T-helper 17 cell (primary cell): ENCODE data around the gene AVPR2. TPM values are rescaled to one million over a fixed set of nuclear protein-coding genes. Genes with fewer than 3 reads are reported as not detected.
A peak's percentile ranks its signal among the peaks of the same experiment; 100 is the strongest.

ENCODE experiments used
- ATAC-seq: fragments of 150-1000 bp; cut with Tn5 transposase; 2 replicates; pipeline ENCODE4 v1.10.0; 2021; ENCODE audit warnings: mild to moderate bottlenecking, moderate library complexity
- DNase-seq, 3 donors: peaks; one replicate each; pipeline versions ENCODE4 v3.0.0 to v3.0.0-alpha.2; 2020 to 2021
- H3K9me3 ChIP-seq: one replicate; pipeline ENCODE4 v1.7.0; 2013; ENCODE audit warnings: low read length, mild to moderate bottlenecking; ENCODE audit not compliant: control insufficient read depth, poor library complexity, severe bottlenecking
- H3K27ac Mint-ChIP-seq: one replicate; pipeline ENCODE4 v1.8.0; 2022; ENCODE audit warnings: mild to moderate bottlenecking, moderate library complexity, mixed read lengths
- H3K27me3 Mint-ChIP-seq: one replicate; pipeline ENCODE4 v1.8.0; 2022; ENCODE audit warnings: mixed read lengths
- H3K36me3 Mint-ChIP-seq: one replicate; pipeline ENCODE4 v1.8.0; 2022; ENCODE audit warnings: low read depth, mixed read lengths
- H3K4me1 Mint-ChIP-seq: one replicate; pipeline ENCODE4 v1.8.0; 2022; ENCODE audit warnings: mild to moderate bottlenecking, mixed read lengths
- H3K4me3 Mint-ChIP-seq: one replicate; pipeline ENCODE4 v1.8.0; 2022; ENCODE audit warnings: mild to moderate bottlenecking, moderate library complexity, mixed read lengths
- total RNA-seq, 4 donors: library from RNA in 2 of 4; stranded (reverse) in 2 of 4; gene quantifications; one replicate each; pipeline ENCODE4 v1.2.3 and lab custom pipeline; 2022 to 2026

Gene AVPR2
- total RNA-seq, 2 donors from 2014 or later: not detected

DNA sequence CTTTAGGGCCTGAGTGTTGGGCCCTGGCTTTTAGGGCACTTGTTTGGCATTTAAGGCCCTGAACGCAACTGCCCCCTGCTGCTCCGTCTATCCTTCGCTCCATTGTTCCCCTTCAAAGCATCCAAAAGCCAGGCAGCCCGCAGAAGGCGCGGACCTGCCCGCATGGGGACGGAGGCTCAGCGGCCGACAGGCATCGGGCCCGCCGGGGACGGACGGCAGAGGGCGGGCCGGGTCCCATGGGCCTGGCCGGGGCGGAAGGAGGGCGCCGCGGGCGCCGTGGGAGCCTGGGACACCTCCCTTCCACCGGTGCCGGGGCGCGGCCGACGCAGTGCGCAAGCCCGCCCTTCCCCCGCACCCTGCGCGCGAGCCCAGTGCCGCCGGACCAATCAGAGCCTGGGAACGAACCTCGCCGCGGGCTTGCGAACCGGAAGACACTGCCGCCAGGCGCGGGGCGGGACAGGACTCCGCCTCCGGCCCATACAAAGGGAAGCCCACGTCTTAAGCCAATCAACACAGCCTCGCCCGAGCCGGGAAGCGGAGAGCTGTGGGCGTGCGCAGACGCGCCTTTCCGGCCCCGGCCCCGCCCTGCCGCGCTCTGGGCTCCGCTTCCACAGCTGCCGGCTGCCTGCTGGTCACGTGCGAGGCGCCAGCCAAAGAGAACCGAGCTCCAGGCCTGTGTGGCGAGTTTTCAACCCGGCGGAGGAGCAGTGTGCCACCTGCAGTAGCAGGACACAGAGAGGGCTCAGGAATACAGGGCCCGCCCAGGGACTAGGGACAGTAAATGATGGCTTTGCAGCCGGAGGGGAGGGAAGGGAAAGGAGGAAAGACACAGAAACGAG lies 23.7 kb downstream of the AVPR2 start:
- DNase-seq: peak; percentile 83 to 90 (median 84)
- Mint-ChIP-seq H3K27me3 (no peaks in the 10 kb centered on the region), H3K4me1 (peaks cover 19% of the 10 kb centered on the region), H3K4me3 (peak overlapping the region; percentile 92), H3K36me3 (no peaks in the 10 kb centered on the region), H3K27ac (peak overlapping the region; percentile 95)
- peak; percentile 79 for ATAC-seq
- no peaks in the 10 kb centered on the region for H3K9me3 ChIP-seq

DNA sequence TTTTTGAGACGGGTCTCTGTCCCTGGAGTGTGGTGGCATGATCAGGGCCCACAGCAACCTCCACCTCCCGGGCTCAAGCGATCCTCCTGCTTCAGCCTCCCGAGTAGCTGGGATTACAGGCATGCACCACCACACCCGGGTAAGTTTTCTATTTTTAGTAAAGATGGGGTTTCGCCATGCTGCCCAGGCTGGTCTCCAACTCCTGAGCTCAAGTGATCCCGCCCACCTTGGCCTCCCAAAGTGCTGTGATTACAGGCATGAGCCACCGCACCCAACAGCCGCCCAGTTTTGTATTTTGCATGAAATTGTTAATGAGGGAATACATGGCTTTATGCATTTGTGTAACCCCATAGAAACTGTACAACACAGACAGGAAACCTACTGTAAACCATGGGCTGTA lies 24.4 kb downstream of the AVPR2 start:
- no peaks in the 10 kb centered on the region for H3K9me3 ChIP-seq
- ATAC-seq (no peak), DNase-seq (no peak)
- Mint-ChIP-seq H3K36me3 (no peaks in the 10 kb centered on the region), H3K4me1 (peaks cover 15% of the 10 kb centered on the region), H3K27ac (peak overlapping the region; percentile 95), H3K4me3 (peak overlapping the region; percentile 55), H3K27me3 (no peaks in the 10 kb centered on the region)

DNA sequence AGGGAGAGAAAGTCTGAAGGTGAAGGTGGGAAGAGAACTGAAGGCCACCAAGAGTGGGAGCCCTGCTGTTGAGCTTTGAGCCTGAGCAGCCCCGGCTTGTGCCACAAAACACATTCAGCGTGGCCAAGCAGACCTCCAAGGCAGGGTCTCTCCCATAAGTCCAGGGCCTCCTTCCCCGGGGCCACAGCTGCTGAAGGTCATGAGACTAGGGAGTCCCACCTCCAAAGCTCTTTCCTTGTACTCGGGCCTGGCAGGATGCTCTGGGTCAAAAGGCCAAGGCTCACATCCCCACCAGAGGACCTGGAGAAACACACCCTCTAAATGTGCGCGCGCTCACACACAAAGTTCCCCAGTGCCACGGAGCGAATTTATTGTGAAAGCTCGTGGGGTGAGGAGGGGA lies 25.1 kb downstream of the AVPR2 start:
- Mint-ChIP-seq H3K27ac (no peak overlapping the region), H3K36me3 (no peaks in the 10 kb centered on the region), H3K4me1 (peaks cover 12% of the 10 kb centered on the region)

DNA sequence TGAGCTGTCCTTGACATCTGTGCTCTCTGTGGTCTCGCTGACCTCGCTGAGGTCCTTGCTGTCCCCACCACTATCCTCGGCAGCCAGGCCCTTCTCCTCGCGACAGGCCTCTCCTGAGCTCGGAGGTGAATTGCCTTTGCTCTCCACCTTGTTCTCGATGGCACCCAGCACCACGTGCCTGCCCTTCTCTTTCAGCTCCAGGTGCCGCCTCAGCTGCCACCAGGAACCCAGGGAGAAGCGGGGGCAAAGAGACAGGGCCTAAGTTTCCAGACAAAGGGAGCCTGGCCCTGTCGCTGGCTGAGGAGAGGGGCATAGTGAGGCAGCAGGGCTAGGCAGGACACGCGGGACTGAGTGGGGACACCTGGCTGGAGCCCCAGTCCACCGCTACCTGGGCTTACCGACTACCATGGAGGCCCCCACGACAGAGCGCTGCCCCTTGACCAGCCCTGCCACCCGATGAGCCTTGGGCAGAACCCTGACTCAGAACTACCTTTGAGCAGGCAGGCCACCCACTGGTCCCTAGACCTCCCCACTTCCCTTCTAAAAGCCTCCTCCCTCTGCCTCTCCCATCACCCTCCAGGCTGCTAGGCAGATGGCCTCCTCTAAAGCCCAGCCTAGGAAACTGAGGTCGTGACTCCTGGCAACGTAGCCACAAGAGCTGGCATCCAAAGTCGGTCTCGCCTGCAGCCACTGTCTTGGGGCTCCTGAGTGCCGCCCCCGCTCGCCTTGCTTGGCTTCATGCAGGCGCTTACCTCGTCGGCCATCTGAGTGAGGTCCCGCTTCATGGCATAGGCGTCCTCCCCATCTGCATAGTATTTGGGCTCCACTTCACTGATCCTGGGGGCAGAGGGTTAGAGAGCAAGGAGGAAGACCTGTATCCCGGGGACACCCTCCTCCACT lies 25.8 kb downstream of the AVPR2 start:
- Mint-ChIP-seq H3K27me3 (no peaks in the 10 kb centered on the region), H3K27ac (no peak overlapping the region), H3K36me3 (no peaks in the 10 kb centered on the region), H3K4me3 (no peak overlapping the region), H3K4me1 (peaks cover 10% of the 10 kb centered on the region)
- no peaks in the 10 kb centered on the region for H3K9me3 ChIP-seq
- ATAC-seq (no peak), DNase-seq (no peak)

More for the DNA sequence above, 25.1 kb downstream of the AVPR2 start:
- Mint-ChIP-seq H3K27me3 (no peaks in the 10 kb centered on the region), H3K4me3 (no peak overlapping the region)
- H3K9me3 ChIP-seq: no peaks in the 10 kb centered on the region
- ATAC-seq (no peak), DNase-seq (no peak)

DNA sequence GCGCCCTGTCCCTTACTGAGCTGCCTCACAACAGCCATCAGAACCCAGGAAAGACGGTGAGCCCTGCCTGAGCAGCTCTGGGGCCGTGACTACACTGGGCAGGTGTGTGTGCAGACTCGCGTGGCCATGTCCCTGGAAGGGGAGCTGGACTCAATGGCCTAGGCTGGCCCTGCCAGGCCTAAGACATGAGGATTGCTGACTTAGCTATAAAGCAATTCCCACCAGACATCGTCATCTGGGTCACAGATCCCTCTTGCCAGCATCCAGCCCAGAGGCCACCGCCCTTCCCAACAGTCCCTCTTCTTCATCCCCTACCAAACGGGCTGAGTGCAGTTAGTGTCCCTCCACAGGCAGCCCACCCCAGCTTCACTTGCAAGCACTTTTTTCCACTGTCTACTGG lies 26.7 kb downstream of the AVPR2 start:
- H3K4me1 Mint-ChIP-seq: peaks cover 10% of the 10 kb centered on the region
- H3K36me3 Mint-ChIP-seq: no peaks in the 10 kb centered on the region
- H3K27me3 Mint-ChIP-seq: no peaks in the 10 kb centered on the region
- no peak for DNase-seq
- no peak for ATAC-seq
- no peaks in the 10 kb centered on the region for H3K9me3 ChIP-seq
- H3K4me3 Mint-ChIP-seq: no peak overlapping the region
- H3K27ac Mint-ChIP-seq: peak overlapping the region; percentile 74

DNA sequence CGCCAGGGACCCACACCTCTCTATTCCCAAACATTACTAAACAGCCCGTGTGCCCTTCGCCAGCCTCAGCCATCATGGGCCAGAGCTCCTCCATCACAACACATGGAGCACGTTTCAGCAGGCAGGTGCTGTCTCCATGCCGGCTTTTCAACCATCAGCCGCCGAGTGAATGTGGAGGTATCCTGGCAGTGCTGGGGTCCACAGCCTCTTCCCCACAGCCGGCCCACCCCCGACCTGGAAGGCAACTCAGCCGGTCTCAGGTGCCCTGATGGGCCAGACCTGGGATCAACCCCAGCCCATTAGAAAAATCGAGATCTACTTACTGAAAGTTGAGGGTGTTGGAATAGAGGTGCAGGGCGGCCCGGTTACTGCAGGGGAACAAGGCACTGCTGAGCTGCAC lies 27.3 kb downstream of the AVPR2 start:
- H3K4me3 Mint-ChIP-seq: no peak overlapping the region
- H3K4me1 Mint-ChIP-seq: peaks cover 12% of the 10 kb centered on the region
- peak overlapping the region; percentile 74 for H3K27ac Mint-ChIP-seq
- H3K27me3 Mint-ChIP-seq: no peaks in the 10 kb centered on the region
- H3K9me3 ChIP-seq: no peaks in the 10 kb centered on the region
- ATAC-seq (no peak), DNase-seq (no peak)
- no peaks in the 10 kb centered on the region for H3K36me3 Mint-ChIP-seq

DNA sequence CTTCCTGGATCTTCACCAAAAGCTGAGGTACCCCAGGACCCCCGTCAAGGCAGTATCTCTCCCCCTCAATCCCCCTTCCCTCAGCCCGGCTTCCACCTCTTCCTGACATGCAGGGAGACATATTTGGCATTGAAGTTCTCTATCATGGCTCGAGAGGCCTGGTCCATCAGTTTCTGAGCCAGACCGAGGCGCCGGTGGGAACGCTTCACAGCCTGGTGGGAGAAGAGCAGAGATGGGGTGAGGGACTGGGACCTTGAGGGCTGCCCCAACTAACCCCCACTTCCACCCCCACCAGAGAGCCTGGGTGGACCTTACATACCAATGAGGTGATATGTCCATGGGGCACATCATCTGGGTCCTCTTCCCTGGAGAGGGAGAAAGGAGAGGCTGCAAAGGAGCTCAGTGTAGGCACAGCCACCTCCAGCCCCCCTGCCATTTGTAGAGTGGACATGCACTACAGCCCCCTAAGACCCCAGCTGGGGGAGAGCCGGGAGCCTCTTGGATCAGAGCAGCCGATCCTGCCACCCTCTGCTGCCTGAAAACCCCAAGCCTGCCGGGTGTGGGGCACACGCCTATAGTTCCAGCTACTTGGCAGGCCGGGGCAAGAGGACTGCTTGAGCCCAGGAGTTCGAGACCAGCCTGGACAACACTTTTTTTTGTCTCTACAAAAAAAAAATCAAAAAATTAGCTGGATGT lies 27.9 kb downstream of the AVPR2 start:
- Mint-ChIP-seq H3K36me3 (no peaks in the 10 kb centered on the region), H3K27ac (no peak overlapping the region), H3K4me1 (peaks cover 10% of the 10 kb centered on the region), H3K27me3 (no peaks in the 10 kb centered on the region), H3K4me3 (no peak overlapping the region)
- DNase-seq (no peak), ATAC-seq (no peak)
- no peaks in the 10 kb centered on the region for H3K9me3 ChIP-seq

DNA sequence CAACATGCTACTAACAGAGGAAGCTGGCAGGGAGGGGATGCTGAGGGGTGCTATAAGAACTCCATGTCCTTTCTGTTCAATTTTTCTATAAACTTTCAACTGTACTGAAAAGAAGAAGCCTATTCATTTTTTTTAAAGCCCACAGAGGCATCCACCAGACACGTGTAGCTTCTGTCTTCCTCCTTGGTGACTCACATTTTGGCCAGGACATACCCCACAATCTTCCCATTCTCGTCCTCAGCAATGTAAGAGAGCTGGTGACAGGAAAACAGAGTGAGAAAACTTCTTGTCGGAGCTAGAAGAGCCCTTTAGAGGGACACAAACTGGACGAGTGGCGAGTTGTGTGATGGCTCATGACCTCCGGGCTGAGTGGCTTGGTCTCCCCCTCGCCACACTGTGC lies 29.3 kb downstream of the AVPR2 start:
- no peaks in the 10 kb centered on the region for H3K9me3 ChIP-seq
- DNase-seq: no peak
- ATAC-seq: no peak
- H3K36me3 Mint-ChIP-seq: no peaks in the 10 kb centered on the region
- H3K27me3 Mint-ChIP-seq: no peaks in the 10 kb centered on the region
- peak overlapping the region; percentile 90 for H3K4me3 Mint-ChIP-seq
- H3K27ac Mint-ChIP-seq: peak overlapping the region; percentile 60
- H3K4me1 Mint-ChIP-seq: peaks cover 7% of the 10 kb centered on the region

DNA sequence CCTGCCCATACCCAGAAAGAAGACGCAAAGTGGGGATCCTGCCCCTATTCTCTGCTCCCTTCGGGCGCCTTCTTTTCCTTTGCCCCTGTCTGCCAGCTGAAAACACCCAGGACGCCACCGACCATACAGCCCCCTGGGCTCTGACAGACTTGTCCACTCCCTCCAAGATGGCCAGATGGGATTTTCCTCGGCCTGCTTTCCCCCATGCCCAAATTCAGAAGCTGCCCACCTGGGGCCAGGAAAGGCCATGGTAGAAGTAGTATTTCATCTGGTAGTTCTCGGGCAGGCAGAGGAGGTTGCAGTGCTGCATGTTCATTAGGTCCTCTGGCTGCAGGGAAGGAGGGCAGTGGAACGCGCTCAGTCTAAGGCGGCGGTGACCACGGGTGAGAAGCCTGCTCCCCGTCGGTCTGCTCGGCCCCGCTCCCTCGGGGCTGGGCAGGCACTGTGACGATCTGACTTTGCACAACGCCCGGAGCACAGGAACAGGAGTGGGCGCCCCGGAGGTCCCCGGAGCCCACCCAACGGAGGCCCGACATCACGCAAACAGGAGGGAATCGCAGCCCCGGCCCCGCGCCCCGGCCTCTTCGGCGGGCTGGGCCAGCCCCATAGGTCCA lies 29.8 kb downstream of the AVPR2 start:
- ATAC-seq (peak; percentile 49), DNase-seq (no peak)
- no peaks in the 10 kb centered on the region for H3K36me3 Mint-ChIP-seq
- peaks cover 7% of the 10 kb centered on the region for H3K4me1 Mint-ChIP-seq
- H3K9me3 ChIP-seq: no peaks in the 10 kb centered on the region
- H3K27ac Mint-ChIP-seq: peak overlapping the region; percentile 60
- H3K27me3 Mint-ChIP-seq: no peaks in the 10 kb centered on the region
- peak overlapping the region; percentile 90 for H3K4me3 Mint-ChIP-seq

DNA sequence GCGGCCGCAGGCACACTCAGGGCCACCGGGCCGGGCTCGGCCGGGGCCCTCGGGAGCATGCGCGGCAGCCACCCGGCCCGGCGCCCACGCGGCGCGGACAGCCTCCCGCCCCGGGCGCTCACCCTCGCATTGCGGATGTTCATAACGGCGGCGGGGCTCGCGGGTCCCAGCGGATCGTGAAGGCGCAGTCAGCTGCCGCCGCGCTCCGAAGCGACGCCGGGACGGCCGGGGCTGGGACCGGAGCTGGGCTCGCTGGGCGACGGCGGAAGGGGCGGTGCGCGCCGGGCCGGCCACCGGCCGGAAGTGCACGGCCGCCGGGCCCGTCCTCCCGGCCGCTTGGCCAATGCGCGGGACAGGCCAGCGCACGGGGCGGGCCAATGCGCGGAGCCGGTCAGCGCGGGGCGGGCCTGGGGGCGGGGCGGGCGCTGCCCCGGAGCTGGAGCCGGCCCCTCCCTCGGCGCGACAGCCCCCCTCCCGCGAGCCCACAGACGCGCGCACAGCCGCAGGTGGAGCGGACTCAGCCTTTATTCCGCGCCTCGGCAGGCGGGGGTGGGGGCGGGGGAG lies 30.4 kb downstream of the AVPR2 start, which contains the start of gene NAA10:
NAA10 (minus strand) TSS at position 276 of the 564 bp plus-strand sequence; CDS start at position 143, 133 bp downstream.
- H3K36me3 Mint-ChIP-seq: no peaks in the 10 kb centered on the region
- no peaks in the 10 kb centered on the region for H3K27me3 Mint-ChIP-seq
- peak within 1 kb of the TSS; percentile 90 for H3K4me3 Mint-ChIP-seq
- H3K27ac Mint-ChIP-seq: peak within 1 kb of the TSS; percentile 60
- peaks cover 7% of the 10 kb centered on the region for H3K4me1 Mint-ChIP-seq
- ATAC-seq (peak; percentile 74), DNase-seq (peak in 2 of 3 donors; percentile 53 to 58)
- no peaks in the 10 kb centered on the region for H3K9me3 ChIP-seq

DNA sequence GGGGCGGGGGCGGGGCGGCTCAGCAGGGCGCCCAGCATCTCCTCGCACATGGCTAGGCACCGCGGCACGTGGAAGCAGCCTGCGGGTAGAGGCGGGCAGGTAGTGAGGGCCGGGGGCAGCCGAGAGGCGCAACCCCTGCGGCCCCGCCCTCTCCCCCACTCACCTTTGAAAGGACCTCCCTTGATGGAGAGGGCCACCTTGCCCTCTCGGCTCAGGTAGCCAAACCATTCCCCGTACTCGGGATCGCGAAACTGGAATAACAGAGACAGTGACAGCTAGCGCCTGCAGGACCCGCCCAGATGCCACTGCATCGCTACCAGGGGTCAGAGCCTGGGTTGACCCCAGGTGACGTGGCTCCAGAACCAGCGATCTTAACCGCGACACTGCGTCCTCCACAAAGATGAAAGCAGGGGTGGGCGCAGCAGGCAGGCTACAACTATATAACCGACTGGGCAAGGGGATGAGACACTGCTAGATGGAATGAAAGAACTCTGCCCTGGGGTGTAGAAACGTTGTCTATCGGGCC lies 30.9 kb downstream of the AVPR2 start:
- H3K27ac Mint-ChIP-seq: no peak overlapping the region
- no peak for ATAC-seq
- DNase-seq: no peak
- no peaks in the 10 kb centered on the region for H3K36me3 Mint-ChIP-seq
- no peaks in the 10 kb centered on the region for H3K9me3 ChIP-seq
- no peaks in the 10 kb centered on the region for H3K27me3 Mint-ChIP-seq
- peak overlapping the region; percentile 72 for H3K4me3 Mint-ChIP-seq
- peaks cover 7% of the 10 kb centered on the region for H3K4me1 Mint-ChIP-seq

DNA sequence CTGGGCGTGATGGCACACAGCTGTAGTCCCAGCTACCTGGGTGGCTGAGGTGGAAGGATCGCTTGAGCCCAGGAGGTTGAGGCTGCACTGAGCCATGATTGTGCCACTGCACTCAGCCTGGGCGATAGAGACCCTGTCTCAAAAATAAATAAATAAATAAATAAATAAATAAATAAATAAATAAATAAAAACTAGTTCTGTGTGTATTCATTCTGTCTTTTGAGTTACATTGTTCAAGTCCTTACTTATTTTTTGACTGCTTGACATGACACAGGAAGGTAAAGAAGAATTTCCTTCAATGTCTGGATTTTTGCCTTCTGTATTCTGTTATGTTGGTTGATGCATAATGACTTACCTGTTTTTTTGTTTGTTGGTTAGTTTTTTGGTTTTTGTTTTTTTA lies 32.6 kb downstream of the AVPR2 start:
- no peaks in the 10 kb centered on the region for H3K36me3 Mint-ChIP-seq
- H3K9me3 ChIP-seq: no peaks in the 10 kb centered on the region
- H3K27me3 Mint-ChIP-seq: no peaks in the 10 kb centered on the region
- H3K4me1 Mint-ChIP-seq: peaks cover 2% of the 10 kb centered on the region
- H3K4me3 Mint-ChIP-seq: no peak overlapping the region
- DNase-seq (no peak), ATAC-seq (no peak)
- no peak overlapping the region for H3K27ac Mint-ChIP-seq
